HL-60 (cell line): ENCODE results near the gene OCIAD1.

Experiments
- DNase-seq, 2 experiments: peaks; one replicate each; pipeline ENCODE4 v3.0.0-alpha.2; 2010 to 2020; ENCODE audit warnings: low read depth in 1 of 2, low spot score in 1 of 2
- H3K27ac ChIP-seq: fragments of 250-450 bp; sonication (Bioruptor Pico); replicated peaks from 2 replicates; pipeline ENCODE4 v1.5.1; 2020; ENCODE audit warnings: mild to moderate bottlenecking, moderate library complexity
- H3K27me3 ChIP-seq: fragments of 250-450 bp; sonication (Bioruptor Pico); 2 replicates; pipeline ENCODE4 v1.5.1; 2021; ENCODE audit warnings: mild to moderate bottlenecking, moderate library complexity; ENCODE audit not compliant: insufficient read depth, poor library complexity, severe bottlenecking
- H3K4me3 ChIP-seq: replicated peaks from 2 replicates; pipeline ENCODE4 v1.5.1; 2011; ENCODE audit warnings: mild to moderate bottlenecking, control low read depth, low read length; ENCODE audit not compliant: insufficient read depth
- CTCF ChIP-seq: IDR thresholded peaks from one replicate; pipeline ENCODE4 v1.5.1; 2011; ENCODE audit warnings: low read length, control low read depth, inconsistent platforms; ENCODE audit not compliant: insufficient read depth
- GABPA ChIP-seq: IDR thresholded peaks from 2 replicates; pipeline ENCODE4 v1.6.1; 2012; ENCODE audit warnings: low read depth
- POLR2AphosphoS5 ChIP-seq: IDR thresholded peaks from 2 replicates; pipeline ENCODE4 v1.6.1; 2012; ENCODE audit warnings: low read depth
- REST ChIP-seq: IDR thresholded peaks from 2 replicates; pipeline ENCODE4 v1.6.1; 2012; ENCODE audit warnings: low read depth; ENCODE audit not compliant: insufficient replicate concordance
- SPI1 ChIP-seq: IDR thresholded peaks from 2 replicates; pipeline ENCODE4 v1.6.1; 2012; ENCODE audit warnings: low read depth, mild to moderate bottlenecking, borderline replicate concordance

OCIAD1 gene

DNA sequence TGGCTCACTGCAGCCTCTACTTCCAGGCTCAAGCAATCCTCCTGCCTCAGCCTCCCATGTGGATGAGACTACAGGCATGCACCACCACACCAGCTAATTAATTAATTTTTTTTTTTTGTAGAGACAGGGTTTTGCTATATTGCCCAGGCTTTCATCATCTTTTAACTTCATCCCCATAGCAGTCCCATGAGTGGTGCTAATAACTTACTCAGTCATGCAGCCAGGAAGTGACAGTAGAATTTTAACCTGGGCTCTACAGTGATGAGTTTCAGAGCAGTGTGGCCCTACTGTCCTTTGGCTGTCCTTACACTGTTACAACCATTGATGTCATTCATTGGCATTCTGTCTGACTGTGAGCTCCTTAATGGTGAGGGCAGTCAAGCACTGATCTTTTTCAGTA lies 79.6 kb downstream of the OCIAD1 start:
- no peak for DNase-seq
- Histone ChIP-seq H3K27me3 (no peaks in the 10 kb centered on the region), H3K27ac (no peak overlapping the region), H3K4me3 (no peak overlapping the region)
- TF ChIP-seq CTCF (no peak), GABPA (no peak), REST (no peak), SPI1 (no peak), POLR2AphosphoS5 (no peak)
